K562 (cell line): Measurements from ENCODE around the gene TEX48. TPM values are rescaled to one million over a fixed set of nuclear protein-coding genes. Genes with fewer than 3 reads are reported as not detected.

Experiments used
- ATAC-seq: fragments of 200-7000 bp; cut with Tn5 transposase; 3 replicates; pipeline ENCODE4 v1.9.1; 2020; ENCODE audit warnings: moderate library complexity
- BruUV-seq: library from RNA; stranded (reverse); fragments of 400-500 nt; replicated peaks from 2 replicates; lab custom pipeline; 2021; lab: Mats Ljungman, UMichigan
- CTCF ChIA-PET: fragments of 300-600 bp; formaldehyde crosslinking; extraction: SDS; loops from one replicate; lab custom pipeline; 2021; ENCODE audit warnings: low intra/inter-chr PET ratio; lab: Yijun Ruan, JAX
- POLR2A ChIA-PET: fragments of 300-600, 350-650 bp; sonication (Branson Sonifier 250); formaldehyde crosslinking; extraction: SDS; loops from one replicate; lab custom pipeline; 2021; ENCODE audit warnings: antibody characterized with exemption, inconsistent platforms; lab: Yijun Ruan, JAX
- DNase-seq, 4 experiments: peaks; one replicate each; pipeline versions ENCODE4 v3.0.0 to v3.0.0-alpha.2; 2011 to 2018; ENCODE audit warnings: low spot score in 3 of 4, mixed read lengths in 3 of 4; ENCODE audit errors: extremely low read depth in 1 of 4
- FAIRE-seq: peaks from 2 replicates; lab custom pipeline; 2011; peaks lifted over from hg19 to GRCh38; lab: Jason Lieb, UNC
- H2AFZ ChIP-seq: 2 replicates; pipeline ENCODE4 v1.6.0; 2011; ENCODE audit warnings: low read depth, low read length, control low read depth, inconsistent platforms
- H3K27ac ChIP-seq: fragments of 200-600 bp; 3 replicates; pipeline ENCODE4 v1.8.0; 2011; ENCODE audit warnings: low read depth, mild to moderate bottlenecking, control low read depth, inconsistent platforms, low read length, moderate library complexity, mixed read lengths; ENCODE audit errors: extremely low read depth
- H3K27me3 ChIP-seq, 2 experiments: fragments of 300-600 bp in 1 of 2; 2 replicates in 1 of 2; 3 replicates in 1 of 2; pipeline versions ENCODE4 v1.6.0 to v1.8.0; 2011; ENCODE audit warnings: inconsistent platforms in 2 of 2, low read length in 2 of 2, mild to moderate bottlenecking in 1 of 2, mixed read lengths in 1 of 2, moderate library complexity in 1 of 2; ENCODE audit not compliant: control insufficient read depth in 2 of 2, insufficient read depth in 2 of 2
- H3K36me3 ChIP-seq: fragments of 300-600 bp; 3 replicates; pipeline ENCODE4 v1.8.0; 2011; ENCODE audit warnings: mild to moderate bottlenecking, low read length, inconsistent platforms; ENCODE audit not compliant: control insufficient read depth, insufficient read depth
- H3K4me1 ChIP-seq, 2 experiments: fragments of 200-600 bp in 1 of 2; replicated peaks in 1 of 2; 2 replicates in 1 of 2; 3 replicates in 1 of 2; pipeline versions ENCODE4 v1.5.1 to v1.8.0; 2011; ENCODE audit warnings: inconsistent platforms in 2 of 2, low read length in 2 of 2, mild to moderate bottlenecking in 1 of 2, mixed read lengths in 1 of 2, moderate library complexity in 1 of 2; ENCODE audit not compliant: control insufficient read depth in 2 of 2, insufficient read depth in 2 of 2
- H3K4me2 ChIP-seq: 2 replicates; pipeline ENCODE4 v1.6.1; 2011; ENCODE audit warnings: low read length, control low read depth, inconsistent platforms, mixed read lengths; ENCODE audit not compliant: insufficient read depth
- H3K4me3 ChIP-seq: fragments of 200-600 bp; sonication (generic), shearing (Covaris generic); 2 replicates; pipeline ENCODE4 v1.5.1; 2016; ENCODE audit warnings: control low read depth, inconsistent platforms
- H3K79me2 ChIP-seq: fragments of 200-600 bp; 3 replicates; pipeline ENCODE4 v1.8.0; 2011; ENCODE audit warnings: low read length, inconsistent platforms; ENCODE audit not compliant: control insufficient read depth, insufficient read depth
- H3K9ac ChIP-seq, 2 experiments: 2 replicates each; pipeline versions ENCODE4 v1.6.0 to v1.6.1; 2011; ENCODE audit warnings: low read depth in 2 of 2, low read length in 2 of 2, control low read depth in 1 of 2, inconsistent platforms in 1 of 2, mild to moderate bottlenecking in 1 of 2, mixed read lengths in 1 of 2; ENCODE audit not compliant: insufficient read depth in 1 of 2
- H3K9me1 ChIP-seq: one replicate; pipeline ENCODE4 v1.6.0; 2011; ENCODE audit warnings: inconsistent platforms, mild to moderate bottlenecking, low read length, moderate library complexity; ENCODE audit not compliant: control insufficient read depth, insufficient read depth
- H3K9me3 ChIP-seq: replicated peaks from 2 replicates; pipeline ENCODE4 v1.5.1; 2011; ENCODE audit warnings: low read depth, low read length, inconsistent platforms; ENCODE audit not compliant: control insufficient read depth, insufficient read depth
- H4K20me1 ChIP-seq: replicated peaks from 2 replicates; pipeline ENCODE4 v1.6.1; 2011; ENCODE audit warnings: low read length, inconsistent platforms, mixed read lengths; ENCODE audit not compliant: control insufficient read depth, insufficient read depth
- ADNP ChIP-seq: fragments of 200-800 bp; sonication (Bioruptor generic); IDR thresholded peaks from 2 replicates; pipeline ENCODE4 v1.6.1; 2016; ENCODE audit warnings: missing genetic modification characterization, missing compliant biosample characterization
- CLOCK ChIP-seq: fragments of 250-450 bp; sonication (Bioruptor Pico); IDR thresholded peaks from 2 replicates; pipeline ENCODE4 v1.4.0; 2020; ENCODE audit warnings: mild to moderate bottlenecking, moderate library complexity, borderline replicate concordance
- E2F4 ChIP-seq: sonication (generic); formaldehyde crosslinking; IDR thresholded peaks from 2 replicates; pipeline ENCODE4 v1.8.0; 2022; ENCODE audit warnings: mild to moderate bottlenecking, low read depth, missing genetic modification reagents
- MTF1 ChIP-seq: fragments of 250-450 bp; sonication (Bioruptor Pico); IDR thresholded peaks from 2 replicates; pipeline ENCODE4 v1.9.0; 2021; ENCODE audit warnings: moderate library complexity, mild to moderate bottlenecking, inconsistent platforms, borderline replicate concordance
- NONO ChIP-seq, 2 experiments: fragments of 200-400 bp in 1 of 2; fragments of 450-650 bp in 1 of 2; formaldehyde crosslinking in 1 of 2; IDR thresholded peaks; 2 replicates each; pipeline ENCODE4 v1.6.1; 2017; ENCODE audit warnings: low read depth in 2 of 2, mild to moderate bottlenecking in 2 of 2, moderate library complexity in 2 of 2, low read length in 1 of 2
- SIN3A ChIP-seq, 2 experiments: fragments of 150-350 bp in 1 of 2; IDR thresholded peaks; 2 replicates each; pipeline ENCODE4 v1.6.1; 2011 to 2016; ENCODE audit warnings: borderline replicate concordance in 2 of 2, low read depth in 2 of 2, low read length in 2 of 2, mild to moderate bottlenecking in 2 of 2, moderate library complexity in 2 of 2; ENCODE audit not compliant: control insufficient read depth in 1 of 2
- TGIF2 ChIP-seq: sonication (generic); formaldehyde crosslinking; IDR thresholded peaks from 2 replicates; pipeline ENCODE4 v1.8.1; 2022; ENCODE audit warnings: mild to moderate bottlenecking, missing genetic modification reagents, moderate library complexity
- U2AF2 ChIP-seq: fragments of 200-400 bp; formaldehyde crosslinking; optimal IDR thresholded peaks from 2 replicates; pipeline ENCODE3; 2017; ENCODE audit warnings: low read depth, mild to moderate bottlenecking, low read length
- ZNF431 ChIP-seq: sonication (generic); formaldehyde crosslinking; IDR thresholded peaks from 2 replicates; pipeline ENCODE4 v1.8.0; 2022; ENCODE audit warnings: mild to moderate bottlenecking, missing genetic modification reagents
- WGBS: fragments of 100-300 bp; shearing (Covaris generic); methylation state at CpG from one replicate; pipeline ENCODE4 v1.1.6; 2016; ENCODE audit warnings: low coverage, mixed read lengths; ENCODE audit not compliant: insufficient coverage; ENCODE audit errors: missing lambda C conversion rate; 5-methylcytosine and 5-hydroxymethylcytosine counted together
- in situ Hi-C: fragments of 300-500 bp; cut with MboI; formaldehyde crosslinking; loops from 4 replicates; pipeline ENCODE4 v1.15.0; 2018; ENCODE audit warnings: inconsistent platforms, mixed read lengths
- intact Hi-C: fragments of 100-400 bp; cut with micrococcal nuclease; formaldehyde crosslinking; loops from 2 replicates; pipeline ENCODE4 v1.14.2; 2022
- polyA plus RNA-seq, 8 experiments: library from polyadenylated mRNA; depleted of rRNA in 4 of 8; stranded (reverse) in 5 of 8; unstranded in 3 of 8; fragments of >200 nt; fragmentation: Nextera tagmentation in 2 of 8; fragmentation: Illumina TruSeq in 1 of 8; extraction: Ambion mirVana in 2 of 8; extraction: Trizol in 1 of 8; gene quantifications; 2 replicates each; pipeline versions ENCODE4 v1.2.1 to v1.2.3, GENCODE V29; 2011 to 2014; ENCODE audit warnings: inconsistent platforms in 1 of 8, missing spikeins in 1 of 8
- total RNA-seq, 7 experiments: library from RNA; depleted of rRNA in 6 of 7; stranded (reverse); fragments of >200 nt in 6 of 7; fragmentation: Illumina TruSeq in 2 of 7; extraction: Trizol in 2 of 7; gene quantifications; 2 replicates each; pipeline versions ENCODE4 v1.2.1 to v1.2.3, GENCODE V29; 2011 to 2021; ENCODE audit warnings: low replicate concordance in 1 of 7

Gene TEX48
- total and polyA plus RNA-seq, 9 of the 15 experiments (the other 6 are each of a cell fraction or from before 2014, with no cell fraction given) = not detected

GRCh38 chr9:114720086-114720676, 38.2 kb upstream of the TEX48 start:
- Histone ChIP-seq H3K27ac (no peak overlapping the region), H3K4me1 (peaks cover 0 to 4% of the 10 kb centered on the region in 2 experiments; a peak in 1 of 5 replicates)
- no peak for ATAC-seq
- TF ChIP-seq E2F4 (CRISPR knock-in tag) (no peak), ZNF431 (CRISPR knock-in tag) (no peak), NONO (IDR thresholded peaks at IDR 0.05; ENCODE audit: low read depth in 2 of 2, low read length in 1 of 2) (no peak), MTF1 (CRISPR knock-in tag) (no peak), ADNP (tag) (no peak), U2AF2 (no peak), SIN3A (IDR thresholded peaks at IDR 0.05; ENCODE audit: borderline replicate concordance in 2 of 2, control insufficient read depth in 1 of 2, low read depth in 2 of 2, low read length in 2 of 2) (no peak), TGIF2 (CRISPR knock-in tag) (no peak), CLOCK (CRISPR knock-in tag) (no peak)
- TF ChIP-seq, all 486 proteins: peak for 0
- Histone ChIP-seq H3K9me1 (no peaks in the 10 kb centered on the region), H3K27me3 (peaks cover 0 to 11% of the 10 kb centered on the region in 2 experiments; a peak in 2 of 5 replicates), H3K9ac (no peak overlapping the region), H4K20me1 (no peaks in the 10 kb centered on the region), H3K36me3 (no peaks in the 10 kb centered on the region), H3K4me3 (no peak overlapping the region), H2AFZ (no peak overlapping the region), H3K4me2 (no peak overlapping the region), H3K79me2 (no peaks in the 10 kb centered on the region), H3K9me3 (no peaks in the 10 kb centered on the region)
- 0% methylated on average over 3 of the region's 3 CpGs for WGBS
- POLR2A ChIA-PET = no interaction called here
- intact Hi-C loops = no loop called here
- CTCF ChIA-PET = no interaction called here
- in situ Hi-C loops = no loop called here
- DNase-seq (no peak), FAIRE-seq (no peak)
- no TSS peak for BruUV-seq
